ENCODE measurements around the gene OR7D2.

The OR7D2 gene

DNA sequence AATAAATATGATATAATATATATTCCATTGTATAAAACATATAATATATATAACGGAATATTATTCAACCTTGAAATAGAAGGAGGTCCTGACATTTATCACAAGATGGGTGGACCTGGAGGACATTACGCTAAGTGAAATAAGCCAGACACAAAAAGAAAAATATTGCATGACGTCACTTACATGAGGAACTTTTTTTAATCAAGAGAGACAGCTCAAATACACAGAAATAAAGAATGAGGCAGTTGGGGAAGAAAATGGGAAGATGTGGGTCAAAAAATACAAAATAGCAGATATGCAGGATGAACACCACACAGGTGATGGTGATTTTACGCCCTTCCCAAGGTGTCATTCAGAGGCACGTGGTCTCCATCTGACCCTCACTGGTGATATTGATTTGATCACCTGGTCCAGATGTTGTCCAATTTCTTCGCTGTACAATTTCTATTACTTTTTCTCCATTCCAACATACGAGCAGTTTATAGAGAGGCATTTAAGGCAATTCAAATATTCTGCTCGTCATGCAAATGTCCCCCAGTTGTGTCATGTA is 39.1 kb upstream of the OR7D2 start:
- H3K9me2 ChIP-seq (replicated peaks; ENCODE audit: control insufficient read depth, low read length) = no peaks in the 10 kb centered on the region
- H3K79me2 ChIP-seq (ENCODE audit: control insufficient read depth, low read length) = peaks cover 46% of the 10 kb centered on the region
- no peaks in the 10 kb centered on the region for H3K27me3 ChIP-seq (ENCODE audit: control insufficient read depth, low read length)
- H4K20me1 ChIP-seq (ENCODE audit: control insufficient read depth, insufficient read depth, low read depth, low read length) = no peaks in the 10 kb centered on the region
- H3K4me1 ChIP-seq (ENCODE audit: control insufficient read depth, low read length) = peaks cover 19% of the 10 kb centered on the region
- peaks cover 20% of the 10 kb centered on the region for H3K9me3 ChIP-seq (ENCODE audit: control insufficient read depth, insufficient read depth, low read length)
- H3F3A ChIP-seq (ENCODE audit: control insufficient read depth, insufficient read depth) = no peaks in the 10 kb centered on the region
- H3K27ac ChIP-seq (ENCODE audit: low read depth, low read length) = no peak overlapping the region
- peaks cover 37% of the 10 kb centered on the region for H3K36me3 ChIP-seq (ENCODE audit: control insufficient read depth, low read length)
- TF ChIP-seq, protein P1, sequence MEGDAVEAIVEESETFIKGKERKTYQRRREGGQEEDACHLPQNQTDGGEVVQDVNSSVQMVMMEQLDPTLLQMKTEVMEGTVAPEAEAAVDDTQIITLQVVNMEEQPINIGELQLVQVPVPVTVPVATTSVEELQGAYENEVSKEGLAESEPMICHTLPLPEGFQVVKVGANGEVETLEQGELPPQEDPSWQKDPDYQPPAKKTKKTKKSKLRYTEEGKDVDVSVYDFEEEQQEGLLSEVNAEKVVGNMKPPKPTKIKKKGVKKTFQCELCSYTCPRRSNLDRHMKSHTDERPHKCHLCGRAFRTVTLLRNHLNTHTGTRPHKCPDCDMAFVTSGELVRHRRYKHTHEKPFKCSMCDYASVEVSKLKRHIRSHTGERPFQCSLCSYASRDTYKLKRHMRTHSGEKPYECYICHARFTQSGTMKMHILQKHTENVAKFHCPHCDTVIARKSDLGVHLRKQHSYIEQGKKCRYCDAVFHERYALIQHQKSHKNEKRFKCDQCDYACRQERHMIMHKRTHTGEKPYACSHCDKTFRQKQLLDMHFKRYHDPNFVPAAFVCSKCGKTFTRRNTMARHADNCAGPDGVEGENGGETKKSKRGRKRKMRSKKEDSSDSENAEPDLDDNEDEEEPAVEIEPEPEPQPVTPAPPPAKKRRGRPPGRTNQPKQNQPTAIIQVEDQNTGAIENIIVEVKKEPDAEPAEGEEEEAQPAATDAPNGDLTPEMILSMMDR (IDR thresholded peaks at IDR 0.05; ENCODE audit: low read depth, low read length, poor library complexity, severe bottlenecking) = no peak
- TF ChIP-seq EZH2phosphoT487 (IDR thresholded peaks at IDR 0.05; ENCODE audit: borderline replicate concordance, low read length) = no peak
- peak overlapping the region; percentile 91 for H3K4me2 ChIP-seq (ENCODE audit: low read length)
- H3K4me3 ChIP-seq (ENCODE audit: low read length) = peak overlapping the region; percentile 99

DNA sequence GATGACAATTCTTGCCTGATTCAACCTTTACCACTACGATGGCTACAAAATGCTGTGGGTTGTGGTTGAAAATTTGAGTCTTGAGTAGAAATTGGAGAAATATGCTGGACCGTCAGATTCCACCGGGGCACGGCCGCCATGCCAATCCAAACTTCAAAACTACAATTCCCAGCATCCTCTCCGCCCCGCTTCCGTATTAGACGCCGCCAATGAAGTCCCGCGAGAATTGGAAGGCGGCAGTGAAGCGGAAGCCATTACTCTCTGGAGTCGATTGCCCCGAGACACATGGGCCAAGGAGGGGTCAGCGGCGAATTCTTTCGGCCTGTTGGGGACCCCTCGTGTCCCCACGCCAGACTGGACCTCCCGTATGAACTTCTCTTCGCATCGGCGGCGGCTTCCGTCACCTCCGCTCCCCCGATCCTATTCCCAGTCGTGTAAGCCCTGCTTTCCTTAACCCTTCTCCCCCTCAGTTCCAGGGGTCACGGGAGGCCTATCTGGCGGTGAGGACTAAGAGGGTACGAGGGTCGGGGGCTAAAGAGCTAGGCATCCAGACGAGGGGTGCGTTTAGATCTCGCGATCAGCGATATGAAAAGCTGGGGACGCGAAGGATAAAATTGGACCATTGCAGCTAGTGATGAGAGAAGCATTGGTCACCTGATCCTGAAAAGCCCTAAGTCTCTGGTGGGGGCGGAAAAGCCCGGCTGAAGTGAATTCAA is 38.5 kb upstream of the OR7D2 start, which contains the start of gene ZNF317:
ZNF317 (plus strand) TSS at position 239 of the 716 bp plus-strand sequence. CDS start 15,620 bp downstream, outside the sequence.
- Histone ChIP-seq H3K79me2 (ENCODE audit: control insufficient read depth, low read length) (peaks cover 52% of the 10 kb centered on the region), H3K4me3 (ENCODE audit: low read length) (peak within 1 kb of the TSS; percentile 99), H3K4me1 (ENCODE audit: control insufficient read depth, low read length) (peaks cover 19% of the 10 kb centered on the region), H3K27ac (ENCODE audit: low read depth, low read length) (peak within 1 kb of the TSS; percentile 51), H3K4me2 (ENCODE audit: low read length) (peak within 1 kb of the TSS; percentile 91), H4K20me1 (ENCODE audit: control insufficient read depth, insufficient read depth, low read depth, low read length) (no peaks in the 10 kb centered on the region), H3K27me3 (ENCODE audit: control insufficient read depth, low read length) (no peaks in the 10 kb centered on the region), H3K9me3 (ENCODE audit: control insufficient read depth, insufficient read depth, low read length) (peaks cover 26% of the 10 kb centered on the region), H3F3A (ENCODE audit: control insufficient read depth, insufficient read depth) (no peaks in the 10 kb centered on the region), H3K9me2 (replicated peaks; ENCODE audit: control insufficient read depth, low read length) (no peaks in the 10 kb centered on the region), H3K36me3 (ENCODE audit: control insufficient read depth, low read length) (peaks cover 43% of the 10 kb centered on the region)
- TF ChIP-seq EZH2phosphoT487 (IDR thresholded peaks at IDR 0.05; ENCODE audit: borderline replicate concordance, low read length) = no peak
- TF ChIP-seq, protein P1 (IDR thresholded peaks at IDR 0.05; ENCODE audit: low read depth, low read length, poor library complexity, severe bottlenecking) = no peak

DNA sequence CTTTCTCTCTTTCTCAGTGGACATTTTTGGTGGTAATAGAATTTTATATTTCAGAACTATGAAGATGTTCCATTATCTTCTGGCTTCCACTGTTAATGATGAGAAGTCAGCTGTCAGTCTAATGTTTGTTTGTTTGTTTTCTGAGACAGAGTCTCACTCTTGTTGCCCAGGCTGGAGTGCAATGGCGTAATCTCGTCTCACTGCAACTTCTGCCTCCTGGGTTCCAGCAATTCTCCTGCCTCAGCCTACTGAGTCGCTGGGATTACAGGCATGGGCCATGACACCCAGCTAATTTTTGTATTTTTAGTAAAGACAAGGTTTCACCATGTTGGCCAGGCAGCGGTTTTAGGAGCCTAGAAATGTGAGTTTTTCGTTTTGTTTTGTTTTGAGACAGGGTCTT is 33.9 kb upstream of the OR7D2 start:
- H3K79me2 ChIP-seq (ENCODE audit: control insufficient read depth, low read length) = peaks cover 98% of the 10 kb centered on the region
- peaks cover 83% of the 10 kb centered on the region for H3K36me3 ChIP-seq (ENCODE audit: control insufficient read depth, low read length)
- no peak overlapping the region for H3K4me2 ChIP-seq (ENCODE audit: low read length)
- H3K27me3 ChIP-seq (ENCODE audit: control insufficient read depth, low read length) = no peaks in the 10 kb centered on the region
- H4K20me1 ChIP-seq (ENCODE audit: control insufficient read depth, insufficient read depth, low read depth, low read length) = no peaks in the 10 kb centered on the region
- H3K4me3 ChIP-seq (ENCODE audit: low read length) = no peak overlapping the region
- H3K9me2 ChIP-seq (replicated peaks; ENCODE audit: control insufficient read depth, low read length) = no peaks in the 10 kb centered on the region
- no peaks in the 10 kb centered on the region for H3F3A ChIP-seq (ENCODE audit: control insufficient read depth, insufficient read depth)
- H3K4me1 ChIP-seq (ENCODE audit: control insufficient read depth, low read length) = peaks cover 15% of the 10 kb centered on the region
- no peak overlapping the region for H3K27ac ChIP-seq (ENCODE audit: low read depth, low read length)
- H3K9me3 ChIP-seq (ENCODE audit: control insufficient read depth, insufficient read depth, low read length) = peaks cover 49% of the 10 kb centered on the region
- no peak for TF ChIP-seq EZH2phosphoT487 (IDR thresholded peaks at IDR 0.05; ENCODE audit: borderline replicate concordance, low read length)
- TF ChIP-seq, protein P1 (IDR thresholded peaks at IDR 0.05; ENCODE audit: low read depth, low read length, poor library complexity, severe bottlenecking) = no peak
